Nephron progenitor cell (in vitro differentiated cells): ENCODE results near the gene TTC8.
"Not testable (repeated sequence)": the region's sequence is repeated elsewhere in the genome, so short reads cannot be mapped to it uniquely, and the experiment has no call there.

Experiments used
- DNase-seq: peaks from one replicate; pipeline ENCODE4 v3.0.0; 2021
- H3K27ac Mint-ChIP-seq: 2 replicates; pipeline ENCODE4 v1.8.0; 2021; ENCODE audit warnings: mild to moderate bottlenecking, moderate library complexity, mixed read lengths
- H3K27me3 Mint-ChIP-seq: 2 replicates; pipeline ENCODE4 v1.8.0; 2021; ENCODE audit warnings: mild to moderate bottlenecking, low read depth, mixed read lengths; ENCODE audit not compliant: poor library complexity
- H3K36me3 Mint-ChIP-seq: 2 replicates; pipeline ENCODE4 v1.8.0; 2021; ENCODE audit warnings: low read depth, mixed read lengths
- H3K4me1 Mint-ChIP-seq: 2 replicates; pipeline ENCODE4 v1.8.0; 2021; ENCODE audit warnings: mixed read lengths
- H3K4me3 Mint-ChIP-seq: 2 replicates; pipeline ENCODE4 v1.8.0; 2021; ENCODE audit warnings: mild to moderate bottlenecking, moderate library complexity, mixed read lengths
- H3K9me3 Mint-ChIP-seq: 2 replicates; pipeline ENCODE4 v1.8.0; 2021; ENCODE audit warnings: mild to moderate bottlenecking, moderate library complexity, mixed read lengths
- CTCF ChIP-seq: fragments of 200-600 bp; sonication (generic); IDR thresholded peaks from 2 replicates; pipeline ENCODE4 v1.5.0; 2021; ENCODE audit warnings: antibody characterized with exemption

TTC8 gene

GRCh38 chr14:88849716-88850115 lies 25.3 kb downstream of the TTC8 start:
- Mint-ChIP-seq H3K4me3 (no peak overlapping the region), H3K4me1 (no peaks in the 10 kb centered on the region), H3K36me3 (peaks cover 13% of the 10 kb centered on the region), H3K27ac (no peak overlapping the region), H3K27me3 (no peaks in the 10 kb centered on the region), H3K9me3 (no peaks in the 10 kb centered on the region)
- no peak for TF ChIP-seq CTCF
- DNase-seq = no peak

- Mint-ChIP-seq H3K4me3 (no peak overlapping the region), H3K36me3 (peaks cover 19% of the 10 kb centered on the region), H3K27me3 (no peaks in the 10 kb centered on the region), H3K4me1 (no peaks in the 10 kb centered on the region), H3K9me3 (no peaks in the 10 kb centered on the region), H3K27ac (no peak overlapping the region)
- DNase-seq = no peak
- TF ChIP-seq CTCF = no peak
Measured at GRCh38 chr14:88851587-88851986, 27.1 kb downstream of the TTC8 start.

GRCh38 chr14:88852632-88853031 lies 28.2 kb downstream of the TTC8 start:
- Mint-ChIP-seq H3K9me3 (no peaks in the 10 kb centered on the region), H3K27me3 (no peaks in the 10 kb centered on the region), H3K4me1 (no peaks in the 10 kb centered on the region), H3K4me3 (no peak overlapping the region), H3K36me3 (peaks cover 18% of the 10 kb centered on the region), H3K27ac (no peak overlapping the region)
- DNase-seq = no peak
- TF ChIP-seq CTCF = no peak

- Mint-ChIP-seq H3K36me3 (peaks cover 20% of the 10 kb centered on the region), H3K27me3 (no peaks in the 10 kb centered on the region)
- TF ChIP-seq CTCF = no peak
Measured at GRCh38 chr14:88853129-88853528, 28.7 kb downstream of the TTC8 start.

GRCh38 chr14:88856786-88857366 lies 32.4 kb downstream of the TTC8 start:
- H3K27ac Mint-ChIP-seq = no peak overlapping the region

More at GRCh38 chr14:88853129-88853528, 28.7 kb downstream of the TTC8 start:
- no peak overlapping the region for H3K4me3 Mint-ChIP-seq
- H3K9me3 Mint-ChIP-seq = no peaks in the 10 kb centered on the region
- no peak for DNase-seq
- no peak overlapping the region for H3K27ac Mint-ChIP-seq
- H3K4me1 Mint-ChIP-seq = no peaks in the 10 kb centered on the region

GRCh38 chr14:88857861-88858260 lies 33.4 kb downstream of the TTC8 start:
- DNase-seq, H3K9me3 Mint-ChIP-seq, H3K4me3 Mint-ChIP-seq, H3K27me3 Mint-ChIP-seq, H3K27ac Mint-ChIP-seq, H3K4me1 Mint-ChIP-seq: not testable (repeated sequence)
- peaks cover 57% of the 10 kb centered on the region for H3K36me3 Mint-ChIP-seq

More at GRCh38 chr14:88856786-88857366, 32.4 kb downstream of the TTC8 start:
- Mint-ChIP-seq H3K27me3 (no peaks in the 10 kb centered on the region), H3K4me3 (no peak overlapping the region), H3K4me1 (no peaks in the 10 kb centered on the region), H3K36me3 (peaks cover 49% of the 10 kb centered on the region), H3K9me3 (no peaks in the 10 kb centered on the region)
- TF ChIP-seq CTCF = no peak
- no peak for DNase-seq

GRCh38 chr14:88859118-88859517 lies 34.7 kb downstream of the TTC8 start:
- H3K36me3 Mint-ChIP-seq = peaks cover 65% of the 10 kb centered on the region
- not testable (repeated sequence) for H3K27ac Mint-ChIP-seq, DNase-seq, H3K27me3 Mint-ChIP-seq, H3K9me3 Mint-ChIP-seq, H3K4me1 Mint-ChIP-seq, H3K4me3 Mint-ChIP-seq
